HG03520 (cell line): ENCODE results near the gene FCHSD1.

Experiments
- ATAC-seq: cut with Tn5 transposase; IDR thresholded peaks from one replicate; pipeline ENCODE4 v1.9.1; 2021; ENCODE audit warnings: mild to moderate bottlenecking, moderate library complexity; ENCODE audit not compliant: unreplicated experiment

The FCHSD1 gene

GRCh38 chr5:141646026-141646425, 5.2 kb downstream of the FCHSD1 start:
- no peak for ATAC-seq

- peak; percentile 41 for ATAC-seq
Observed at GRCh38 chr5:141641634-141642267, 9.5 kb downstream of the FCHSD1 start.

DNA sequence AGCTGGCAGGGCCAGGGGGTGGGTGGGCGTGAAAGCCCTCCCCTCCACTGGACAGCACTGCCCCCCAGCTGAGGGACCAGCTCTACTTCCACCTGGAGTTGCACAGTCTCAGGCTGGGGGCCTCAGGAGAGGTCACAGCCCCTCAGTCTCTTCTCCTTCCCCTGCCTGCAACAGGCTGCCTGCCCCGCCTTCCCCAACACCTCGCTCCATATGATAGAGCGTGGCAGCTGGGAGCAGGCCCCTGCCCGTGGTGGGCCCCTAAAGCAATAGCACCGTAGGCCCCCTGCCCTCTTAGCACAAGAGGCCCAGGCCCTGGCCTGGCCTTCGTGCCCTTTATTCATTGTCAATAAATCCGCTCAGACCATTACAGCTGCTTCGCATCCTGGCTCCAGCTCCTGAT, 10.5 kb downstream of the FCHSD1 start:
- no peak for ATAC-seq

DNA sequence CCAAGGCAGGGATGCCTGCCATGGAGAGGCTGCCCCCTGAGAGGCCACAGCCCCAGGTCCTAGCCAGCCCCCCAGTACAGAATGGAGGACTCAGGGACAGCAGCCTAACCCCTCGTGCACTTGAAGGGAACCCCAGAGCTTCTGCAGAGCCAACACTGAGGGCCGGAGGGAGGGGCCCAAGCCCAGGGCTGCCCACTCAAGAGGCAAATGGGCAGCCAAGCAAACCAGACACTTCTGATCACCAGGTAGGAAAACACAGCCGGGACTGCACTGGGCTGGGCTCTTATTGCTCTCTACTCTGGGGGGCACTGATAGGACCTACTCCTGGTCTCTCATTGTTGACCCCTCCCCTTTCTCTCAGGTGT, 11.2 kb downstream of the FCHSD1 start:
- no peak for ATAC-seq

DNA sequence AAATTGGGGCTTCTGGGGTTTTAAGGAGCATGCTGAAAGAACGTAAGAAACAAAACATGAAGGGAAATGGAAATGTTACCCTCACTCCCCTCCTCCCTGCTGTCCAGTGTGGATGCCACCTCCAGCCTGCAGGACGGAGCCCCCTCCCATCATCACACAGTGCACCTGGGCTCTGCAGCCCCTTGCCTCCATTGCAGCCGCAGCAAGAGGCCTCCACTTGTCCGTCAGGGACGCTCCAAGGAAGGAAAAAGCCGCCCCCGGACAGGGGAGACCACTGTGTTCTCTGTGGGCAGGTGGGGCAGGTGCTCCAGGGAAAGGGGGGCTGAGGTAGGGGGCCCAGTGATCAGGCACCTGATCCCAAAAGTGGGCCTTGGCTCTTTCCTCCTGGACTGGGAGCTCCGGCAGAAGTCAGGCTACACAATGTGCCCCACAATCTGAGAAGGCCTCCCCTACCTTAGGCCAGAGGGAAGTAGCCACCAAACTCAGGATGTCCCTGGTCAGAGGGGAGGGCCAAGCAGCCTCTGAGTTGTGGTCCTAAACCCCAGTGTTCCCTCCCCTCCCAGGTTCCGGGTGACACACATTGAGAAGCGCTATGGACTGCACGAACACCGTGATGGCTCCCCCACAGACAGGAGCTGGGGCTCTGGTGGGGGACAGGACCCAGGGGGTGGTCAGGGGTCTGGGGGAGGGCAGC, 11.7 kb downstream of the FCHSD1 start:
- no peak for ATAC-seq

- ATAC-seq: no peak
Observed at GRCh38 chr5:141638771-141639170, 12.4 kb downstream of the FCHSD1 start.

- peak; percentile 33 for ATAC-seq
Observed at GRCh38 chr5:141637767-141638419, 13.3 kb downstream of the FCHSD1 start.

- ATAC-seq: peak; percentile 3
Observed at GRCh38 chr5:141637123-141637766, 14.0 kb downstream of the FCHSD1 start.

GRCh38 chr5:141636413-141637122, 14.7 kb downstream of the FCHSD1 start, which contains the start of the genes HDAC3 and RELL2:
HDAC3 (minus strand) TSS chr5:141636849; CDS start chr5:141636790, 59 bp downstream.
RELL2 (plus strand) TSS chr5:141636997; CDS start chr5:141638226, 1,229 bp downstream.
- peak; percentile 67 for ATAC-seq

GRCh38 chr5:141636106-141636412, 15.2 kb downstream of the FCHSD1 start:
- no peak for ATAC-seq

GRCh38 chr5:141635646-141636045, 15.6 kb downstream of the FCHSD1 start:
- ATAC-seq: no peak

DNA sequence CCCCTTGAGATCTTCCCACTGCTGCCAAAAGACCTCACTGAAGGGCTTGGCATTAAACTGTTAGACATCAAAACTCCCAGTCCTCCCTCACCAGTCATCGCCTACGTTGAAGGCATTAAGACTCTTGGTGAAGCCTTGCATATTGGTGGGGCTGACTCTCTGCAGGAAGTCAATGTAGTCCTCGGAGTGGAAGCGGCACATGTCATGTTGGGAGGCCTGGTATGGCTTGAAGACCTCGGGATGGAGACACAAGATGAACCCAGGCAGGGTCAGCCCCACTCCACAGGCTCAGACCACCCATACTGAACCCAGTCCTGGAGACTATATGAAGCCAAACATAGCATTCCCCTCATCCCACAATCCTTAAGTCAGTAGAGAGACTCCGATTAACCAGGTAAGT, 16.5 kb downstream of the FCHSD1 start:
- ATAC-seq: no peak

DNA sequence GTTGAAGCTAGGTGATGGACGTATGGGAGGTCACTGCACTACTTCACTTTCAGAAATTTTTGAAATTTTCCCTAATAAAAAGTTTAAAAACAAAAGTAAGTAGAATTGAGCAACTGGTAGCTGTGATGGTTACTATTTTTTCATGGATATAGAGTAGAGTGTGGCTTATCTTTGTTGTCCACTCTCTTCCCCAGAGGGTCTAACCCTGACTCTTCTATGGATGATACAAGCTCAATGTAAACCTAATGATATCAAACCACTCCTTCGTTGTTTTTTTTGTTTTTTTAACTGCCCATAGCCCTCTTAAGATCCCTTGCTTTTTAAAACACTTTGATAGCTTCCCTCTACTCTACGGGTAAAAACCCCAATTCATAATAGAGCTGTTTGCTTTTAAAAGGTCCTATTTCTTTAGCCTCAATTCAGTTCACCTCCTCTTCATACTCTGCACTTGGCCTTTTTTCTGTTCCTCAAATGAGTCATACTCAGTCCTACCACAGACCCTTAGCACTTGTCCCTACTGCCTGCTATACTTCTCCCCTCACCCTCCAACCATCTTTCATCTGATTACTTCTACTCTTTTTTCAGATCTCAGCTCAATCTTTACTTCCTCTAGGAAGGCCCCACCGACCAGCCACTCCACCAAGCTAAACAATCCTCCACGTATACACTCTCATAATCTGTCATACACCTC, 17.2 kb downstream of the FCHSD1 start:
- peak; percentile 66 for ATAC-seq

DNA sequence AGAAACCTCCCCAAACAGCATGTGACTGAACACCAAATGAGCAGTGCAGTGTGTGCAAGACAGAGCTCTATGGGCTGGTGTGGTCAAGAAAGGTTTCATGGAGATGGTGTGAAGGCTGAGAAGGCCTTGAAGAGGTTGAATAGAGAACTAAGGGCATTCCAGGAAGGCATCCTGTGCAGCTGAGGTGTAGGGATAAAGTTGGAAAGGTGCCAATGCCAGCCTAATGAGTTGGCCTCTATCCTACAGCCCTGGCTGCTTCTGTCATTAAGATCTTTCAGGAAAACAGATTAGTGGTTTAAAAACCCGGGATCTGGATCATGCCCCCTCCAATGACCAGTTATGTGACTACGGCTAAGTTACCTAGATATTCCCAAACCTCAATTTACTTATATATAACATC, 18.6 kb downstream of the FCHSD1 start:
- ATAC-seq: no peak

GRCh38 chr5:141630570-141631140, 20.6 kb downstream of the FCHSD1 start:
- no peak for ATAC-seq

- no peak for ATAC-seq
Observed at GRCh38 chr5:141628175-141628788, 22.9 kb downstream of the FCHSD1 start.

- ATAC-seq: no peak
Observed at GRCh38 chr5:141623611-141624010, 27.6 kb downstream of the FCHSD1 start.

GRCh38 chr5:141623186-141623585, 28.0 kb downstream of the FCHSD1 start:
- ATAC-seq: peak; percentile 39

- ATAC-seq: peak; percentile 78
Observed at GRCh38 chr5:141618804-141619554, 32.2 kb downstream of the FCHSD1 start, which contains the start of gene DIAPH1. DIAPH1 (minus strand) TSS chr5:141619000; CDS start chr5:141618914, 86 bp downstream.
